NCI-H146 treated with DMSO at 0.1 percent for 48 hours (cell line): Measurements from ENCODE around the gene RBM48.
A peak's percentile ranks its signal among the peaks of the same experiment; 100 is the strongest.
"Not testable (repeated sequence)": the region's sequence is repeated elsewhere in the genome, so short reads cannot be mapped to it uniquely, and the experiment has no call there.

Source experiments
- DNase-seq: peaks from one replicate; lab custom pipeline; 2025; ENCODE audit not compliant: unreplicated experiment; lab: John Stamatoyannopoulos, UW

RBM48 gene

DNA sequence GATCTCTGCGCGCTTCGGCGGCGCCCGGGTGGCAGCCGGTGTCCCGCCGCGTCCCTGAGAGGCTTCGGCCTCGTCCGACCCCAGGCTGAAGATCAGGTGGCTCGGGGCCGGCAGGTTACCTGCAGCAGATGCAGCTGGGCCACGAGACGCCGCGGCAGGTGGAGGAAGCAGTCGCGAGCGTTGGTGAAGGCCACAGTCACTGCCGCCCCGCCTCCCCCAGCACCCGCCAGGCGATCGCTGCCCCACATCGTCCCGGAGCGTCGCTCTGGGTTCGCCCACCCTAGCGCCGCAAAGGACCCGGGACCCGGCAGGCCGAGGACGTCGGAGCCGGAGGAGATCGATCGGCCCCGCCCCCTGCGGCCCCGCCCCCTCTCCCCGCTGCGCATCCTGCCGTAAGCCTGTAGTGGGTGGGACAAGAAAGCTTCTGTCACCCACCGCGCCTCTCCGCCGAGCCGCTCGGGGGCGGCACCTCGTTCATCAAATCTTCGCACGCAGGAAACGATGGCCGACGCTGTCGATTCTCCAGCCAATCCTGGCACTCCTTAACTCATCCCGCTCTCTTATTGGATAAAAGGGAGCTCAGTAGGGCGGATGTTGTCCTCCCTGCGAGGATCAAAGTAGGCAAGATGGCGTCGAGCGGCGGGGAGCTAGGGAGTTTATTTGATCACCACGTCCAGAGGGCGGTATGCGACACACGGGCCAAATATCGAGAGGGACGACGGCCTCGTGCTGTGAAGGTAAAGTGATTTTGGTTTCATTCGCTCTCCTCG is at the start of gene RBM48, which contains the start of gene PEX1:
Gene RBM48, plus strand, starts transcription at position 608 of the 770 bp plus-strand sequence. Its CDS starts 19 bp downstream, at position 627.
Gene PEX1, minus strand, starts transcription at position 333 of the 770 bp plus-strand sequence. Its CDS starts 85 bp downstream, at position 248.
- DNase-seq, result peak; percentile 98

DNA sequence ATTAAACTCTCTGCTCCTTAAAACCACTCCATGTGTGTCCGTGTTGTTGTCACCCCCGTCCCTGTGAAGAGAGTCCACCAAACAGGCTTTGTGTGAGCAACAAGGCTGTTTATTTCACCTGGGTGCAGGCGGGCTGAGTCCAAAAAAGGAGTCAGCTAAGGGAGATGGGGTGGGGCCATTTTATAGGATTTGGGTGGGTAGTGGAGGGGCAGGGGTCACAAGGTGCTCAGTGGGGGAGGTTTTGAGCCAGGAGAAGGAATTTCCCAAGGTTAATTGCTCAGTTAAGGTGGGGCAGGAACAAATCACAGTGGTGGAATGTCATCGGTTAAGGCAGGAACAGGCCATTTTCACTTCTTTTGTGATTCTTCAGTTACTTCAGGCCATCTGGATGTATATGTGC is 49.4 kb upstream of the RBM48 start:
- DNase-seq, result not testable (repeated sequence)

DNA sequence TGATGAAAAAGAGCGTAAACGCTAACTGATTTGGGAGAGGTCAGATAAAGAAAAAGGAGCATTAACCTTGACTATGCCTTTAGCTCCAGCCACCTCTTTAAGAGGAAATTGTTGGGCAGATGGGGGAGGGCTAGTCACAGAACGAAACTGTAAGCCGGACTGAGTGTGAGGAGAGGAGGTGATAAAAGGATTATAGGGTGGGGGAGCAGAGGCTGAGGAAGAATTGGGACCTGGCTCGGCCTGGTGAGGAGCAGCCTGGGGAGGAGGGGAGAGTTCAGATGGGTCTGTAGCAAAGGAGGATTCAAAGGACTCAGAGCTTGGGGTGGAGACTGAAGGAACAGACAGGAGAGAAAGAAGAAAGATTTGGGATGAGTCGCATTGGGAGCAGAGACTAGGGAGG is 45.0 kb upstream of the RBM48 start:
- DNase-seq, result not testable (repeated sequence)

DNA sequence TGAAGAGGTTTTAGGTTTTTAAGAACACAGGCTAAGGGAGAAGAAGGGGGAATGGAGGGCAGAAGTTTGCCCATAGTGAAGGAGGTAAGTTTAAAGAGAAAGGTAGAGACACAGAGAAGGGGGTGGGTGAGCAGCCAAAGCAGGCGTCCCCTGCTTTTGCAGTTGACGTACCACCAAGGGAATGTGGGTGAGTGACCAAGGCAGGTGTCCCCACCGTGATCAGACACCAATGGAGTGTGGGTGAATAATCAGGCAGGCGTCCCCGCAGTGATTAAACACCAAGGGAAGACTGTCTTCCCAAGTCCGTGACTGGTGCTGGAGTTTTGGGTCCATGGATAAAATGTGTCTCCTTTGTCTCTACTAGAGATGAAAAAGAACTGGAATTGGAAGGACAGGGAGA is 44.4 kb upstream of the RBM48 start:
- not testable (repeated sequence) for DNase-seq

DNA sequence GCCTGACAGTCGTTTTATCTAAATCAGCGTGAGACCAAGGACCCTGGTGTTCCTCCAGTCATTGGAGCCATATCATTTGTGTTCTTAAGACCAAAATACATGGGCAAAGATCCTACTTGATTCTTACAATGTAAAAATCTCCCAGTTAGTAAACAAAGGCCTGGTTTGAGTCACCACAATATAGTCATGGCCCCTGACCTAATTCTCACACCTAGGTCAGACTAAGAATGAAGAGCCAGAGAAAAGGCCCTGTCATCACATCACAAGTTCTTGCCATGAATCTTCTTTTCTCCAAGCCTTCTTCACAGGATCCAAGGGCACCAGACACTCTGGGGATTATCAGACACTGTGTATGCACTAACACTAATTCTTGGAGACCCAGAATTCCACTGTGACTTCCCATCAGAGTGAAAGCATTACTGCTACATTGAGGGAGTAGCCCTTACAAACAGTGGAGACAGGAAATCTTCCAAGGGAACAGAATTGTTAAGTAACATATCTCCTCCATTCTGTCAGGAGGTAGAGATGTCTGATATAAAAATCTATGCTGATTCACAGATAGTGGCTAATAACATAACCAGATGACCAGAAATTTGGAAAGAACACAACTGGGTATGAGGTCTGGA is 43.2 kb upstream of the RBM48 start:
- DNase-seq, result no peak

DNA sequence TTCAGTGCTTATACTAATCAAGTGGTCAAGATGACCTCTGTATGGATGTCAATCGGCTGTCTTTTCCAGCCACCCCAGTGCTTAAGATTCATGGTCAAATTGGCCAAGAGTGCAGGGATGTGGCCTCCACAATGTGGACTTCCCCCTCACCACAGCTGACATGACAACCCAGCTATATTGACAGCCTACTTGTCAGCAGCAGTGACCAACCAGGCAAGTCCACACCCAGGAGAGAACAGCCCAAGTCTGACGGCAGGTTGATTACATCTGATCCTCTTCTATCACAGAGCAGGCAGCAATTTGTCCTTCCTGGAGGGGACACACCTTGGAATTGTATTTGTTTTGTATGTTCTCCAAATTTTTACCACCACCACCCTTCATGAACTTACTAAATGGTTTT is 42.6 kb upstream of the RBM48 start:
- DNase-seq, result no peak

DNA sequence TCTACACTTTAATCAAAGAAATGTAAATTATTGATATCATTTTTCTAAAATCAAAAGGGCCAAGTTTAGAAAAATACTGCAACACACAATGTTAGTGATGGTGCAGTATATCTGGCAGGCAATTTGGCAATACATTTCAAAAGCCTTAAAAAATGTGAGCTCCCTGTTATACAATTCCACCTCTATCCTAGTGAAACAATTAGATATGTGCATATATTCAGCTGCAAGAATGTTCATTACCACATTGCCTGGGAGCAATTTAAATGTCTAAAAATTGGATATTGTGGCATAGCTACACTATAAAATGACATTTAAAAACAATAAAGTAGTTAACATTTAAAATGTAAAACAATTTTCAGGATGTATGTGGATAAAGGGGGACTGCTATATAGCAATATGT is 40.8 kb upstream of the RBM48 start:
- DNase-seq, result no peak

DNA sequence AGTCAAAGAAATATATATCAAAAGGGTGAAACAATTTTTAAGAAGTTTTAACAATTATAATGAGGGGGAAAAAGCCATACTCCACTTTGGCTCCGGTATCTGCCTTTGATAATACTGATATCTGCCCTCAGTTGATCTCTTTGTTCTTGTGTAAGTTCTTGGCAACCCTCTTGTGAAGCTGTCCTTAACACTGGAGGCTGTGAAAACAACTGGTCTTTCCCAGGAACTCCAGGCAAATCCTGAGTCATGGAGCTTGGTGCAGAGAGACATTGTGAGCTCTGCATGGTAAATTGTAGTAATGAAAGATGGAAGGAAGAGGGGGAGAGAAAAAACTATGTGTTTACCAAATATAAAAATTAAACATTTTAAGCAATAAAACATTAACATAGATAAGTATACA is 39.0 kb upstream of the RBM48 start:
- DNase-seq, result no peak

DNA sequence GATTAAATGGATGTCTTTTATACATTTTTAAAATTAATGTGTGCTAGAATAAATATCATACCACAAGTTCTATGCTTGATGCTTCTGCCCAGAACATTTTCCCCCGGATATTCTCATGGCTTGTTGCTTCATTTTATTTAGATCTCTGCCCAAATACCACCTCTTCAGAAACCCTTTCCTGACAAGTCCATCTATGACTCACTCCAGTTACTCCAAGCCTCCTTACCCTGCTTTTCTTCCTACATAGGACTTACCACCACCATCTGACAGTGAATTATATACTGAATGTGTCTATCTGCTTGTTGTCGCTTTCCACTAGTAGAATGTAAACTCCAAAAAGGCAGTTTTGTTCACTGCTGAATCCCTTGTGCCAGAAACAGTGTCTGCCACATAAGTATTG is 31.7 kb upstream of the RBM48 start:
- DNase-seq, result no peak

DNA sequence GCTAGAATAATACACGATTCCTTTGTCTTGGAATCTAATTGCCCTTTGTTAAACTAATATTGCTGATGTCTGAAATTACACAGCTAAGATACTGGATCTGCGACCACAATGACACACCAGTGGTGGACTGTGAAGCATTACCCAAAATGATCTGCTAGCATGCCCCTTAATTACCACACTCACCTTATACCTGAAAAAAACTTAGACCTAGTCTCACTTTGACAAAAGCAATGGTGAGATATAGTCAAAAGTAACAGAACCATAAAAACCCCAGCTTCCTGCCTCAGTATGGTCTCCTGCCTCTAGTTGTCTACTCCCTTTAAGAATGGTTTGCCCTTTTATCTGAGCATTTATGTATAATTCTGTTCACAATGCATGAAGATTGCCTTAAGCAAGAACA is 30.0 kb upstream of the RBM48 start:
- DNase-seq, result no peak

DNA sequence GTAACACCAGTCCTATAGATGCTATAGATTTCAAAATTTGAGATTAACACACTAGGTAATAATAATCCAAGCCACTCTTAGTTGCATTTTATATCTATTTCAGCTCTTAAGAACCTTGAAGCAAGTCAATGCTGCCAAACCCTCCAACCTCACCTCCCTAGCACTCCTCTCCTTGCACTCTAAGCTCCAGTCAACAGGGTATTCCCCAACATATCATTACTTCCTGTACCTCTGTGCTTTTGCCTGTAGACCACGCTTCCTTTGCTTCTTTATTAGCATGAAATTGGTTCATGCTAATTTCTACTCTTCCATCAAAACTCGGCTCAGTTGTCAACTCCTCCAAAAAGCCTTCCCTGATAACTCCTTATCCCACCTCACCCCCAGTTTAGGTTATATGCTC is 24.8 kb upstream of the RBM48 start:
- DNase-seq, result no peak

DNA sequence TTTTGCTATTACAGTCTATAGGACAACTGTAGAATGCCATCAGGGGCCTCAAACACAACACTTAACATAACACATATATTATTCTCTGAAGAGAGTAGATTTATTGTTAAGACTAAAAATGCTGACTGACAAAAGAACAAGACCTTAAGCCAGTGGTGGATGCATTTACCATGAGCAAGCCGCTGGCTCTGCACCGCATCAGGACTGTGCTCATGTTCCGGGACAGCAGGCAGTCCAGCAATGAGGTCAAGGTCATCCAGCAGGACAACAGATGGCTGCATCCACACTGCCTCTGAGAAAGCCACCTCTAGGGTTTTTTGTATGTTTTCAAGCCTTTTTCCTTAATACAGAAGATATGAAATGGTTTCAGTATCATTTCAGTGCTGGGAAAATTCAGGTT is 24.0 kb upstream of the RBM48 start:
- DNase-seq, result no peak

DNA sequence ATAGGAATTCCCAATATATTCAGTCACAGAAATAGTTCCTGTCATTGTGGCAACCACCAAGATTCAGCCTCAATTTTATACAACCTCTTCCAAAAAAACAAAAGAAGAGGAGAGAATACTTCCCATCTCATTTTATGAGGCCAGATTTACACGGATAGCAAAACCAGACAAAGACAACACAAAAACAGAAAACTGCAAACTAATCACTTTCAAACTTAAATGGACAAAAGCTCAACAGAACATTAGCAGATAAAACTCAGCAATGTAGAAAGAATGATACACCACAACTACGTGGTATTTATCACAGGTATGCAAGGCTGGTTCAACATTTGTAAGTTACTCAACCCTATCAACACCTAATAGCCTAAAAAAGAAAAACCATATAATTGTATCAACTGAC is 22.2 kb upstream of the RBM48 start:
- DNase-seq, result no peak

DNA sequence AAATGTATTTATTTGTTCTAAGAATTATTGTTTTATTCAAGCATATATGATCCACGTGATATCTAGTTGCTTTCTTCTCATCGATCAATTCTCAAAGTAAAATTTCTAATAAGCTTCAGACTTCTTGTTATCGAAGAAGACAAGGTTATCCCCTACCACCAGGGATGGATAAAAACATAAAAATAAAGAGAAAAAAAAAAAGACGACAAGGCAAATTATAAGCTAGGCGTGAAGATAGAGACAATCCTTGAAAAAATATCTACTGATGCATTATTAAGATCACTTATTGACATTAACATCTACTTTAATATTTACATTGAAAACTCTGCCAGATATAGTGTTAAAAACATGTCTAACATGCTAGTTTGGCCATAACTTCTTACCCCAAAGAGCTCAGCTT is 19.6 kb upstream of the RBM48 start:
- no peak for DNase-seq

DNA sequence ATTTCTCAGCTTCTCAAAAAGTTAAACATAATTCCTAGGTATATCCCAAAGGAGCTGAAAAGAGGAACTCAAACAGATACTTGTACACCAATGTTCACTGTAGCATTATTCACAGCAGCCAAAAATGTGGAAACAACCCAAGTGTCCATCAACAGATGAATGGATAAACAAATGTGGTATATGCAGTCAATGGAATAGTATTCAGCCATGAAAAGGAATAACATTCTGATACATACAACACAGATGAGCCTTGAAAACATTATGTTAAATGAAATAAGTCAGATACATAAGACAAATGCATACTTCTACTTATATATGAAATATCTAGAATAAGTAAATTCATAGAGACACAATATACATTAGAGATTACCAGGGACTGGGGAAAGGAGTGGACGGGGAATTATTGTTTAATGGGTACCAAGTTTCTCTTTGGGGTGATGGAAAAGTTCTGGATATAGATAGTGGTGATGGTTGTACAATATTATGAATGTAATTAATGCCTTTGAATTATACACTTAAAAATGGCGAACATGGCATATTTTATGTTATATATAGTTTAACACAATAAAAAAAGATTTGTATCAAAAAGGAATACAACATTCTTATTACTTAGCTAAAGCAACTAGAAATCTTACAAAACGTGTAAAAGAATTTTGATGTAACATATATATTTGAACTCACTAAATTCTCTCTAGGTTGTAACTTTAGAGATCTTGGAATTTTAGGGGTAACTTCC is 15.3 kb upstream of the RBM48 start:
- DNase-seq, result no peak

DNA sequence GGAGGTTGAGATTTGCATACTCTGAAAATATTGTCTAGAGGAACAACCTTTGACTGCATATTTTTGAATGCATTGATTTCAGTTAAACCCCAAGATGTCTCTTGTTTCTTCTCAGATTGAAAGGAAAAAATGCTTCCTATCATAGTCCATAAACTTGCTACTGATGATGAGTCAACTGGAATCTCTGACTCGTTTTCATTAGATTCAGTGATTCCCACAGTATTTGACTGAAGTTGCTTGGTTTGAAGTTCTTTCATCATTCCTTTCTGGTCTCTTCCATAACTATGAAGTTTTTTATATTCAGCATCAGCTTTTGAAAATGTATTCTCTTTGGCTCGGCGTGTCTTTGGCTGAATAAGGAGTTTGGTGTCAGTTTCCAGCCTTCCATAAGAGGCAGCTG is 11.0 kb upstream of the RBM48 start:
- DNase-seq, result no peak

DNA sequence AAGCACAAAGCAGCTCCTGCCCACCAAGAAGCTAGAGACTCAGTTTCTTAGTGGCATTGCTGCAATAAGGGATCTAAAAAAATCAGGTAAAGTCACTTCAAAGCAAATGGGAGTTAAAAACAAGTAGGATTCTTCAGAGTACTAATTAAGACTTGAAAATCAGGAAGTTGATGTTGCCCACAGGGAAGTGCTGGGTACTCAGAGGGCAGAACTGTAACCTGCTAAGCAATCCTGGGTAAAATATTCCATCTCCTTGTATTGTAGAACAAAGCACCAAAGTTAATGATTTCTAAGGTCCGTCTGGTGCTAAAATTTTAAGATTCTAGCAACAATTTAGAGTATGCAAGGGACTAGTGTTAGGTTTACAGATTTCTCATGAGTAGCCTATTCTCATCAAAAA is 8.6 kb upstream of the RBM48 start:
- no peak for DNase-seq

DNA sequence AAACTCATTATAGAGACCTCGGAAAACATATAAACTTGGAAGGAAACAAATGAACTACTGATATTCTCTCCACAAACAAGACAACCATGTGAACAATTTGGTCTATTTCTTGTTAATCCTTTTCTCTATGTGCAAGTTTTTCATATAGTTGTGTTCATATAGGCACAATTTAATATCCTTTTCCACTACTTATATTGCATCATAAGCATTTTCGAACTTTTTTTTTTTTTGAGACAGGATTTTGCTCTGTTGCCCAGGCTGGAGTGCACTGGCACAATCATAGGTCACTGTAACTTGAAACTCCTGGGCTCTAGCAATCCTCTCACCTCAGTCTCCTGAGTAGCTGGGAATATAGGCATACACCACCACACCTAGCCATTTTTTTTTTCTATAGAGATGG is 5.5 kb upstream of the RBM48 start:
- no peak for DNase-seq

DNA sequence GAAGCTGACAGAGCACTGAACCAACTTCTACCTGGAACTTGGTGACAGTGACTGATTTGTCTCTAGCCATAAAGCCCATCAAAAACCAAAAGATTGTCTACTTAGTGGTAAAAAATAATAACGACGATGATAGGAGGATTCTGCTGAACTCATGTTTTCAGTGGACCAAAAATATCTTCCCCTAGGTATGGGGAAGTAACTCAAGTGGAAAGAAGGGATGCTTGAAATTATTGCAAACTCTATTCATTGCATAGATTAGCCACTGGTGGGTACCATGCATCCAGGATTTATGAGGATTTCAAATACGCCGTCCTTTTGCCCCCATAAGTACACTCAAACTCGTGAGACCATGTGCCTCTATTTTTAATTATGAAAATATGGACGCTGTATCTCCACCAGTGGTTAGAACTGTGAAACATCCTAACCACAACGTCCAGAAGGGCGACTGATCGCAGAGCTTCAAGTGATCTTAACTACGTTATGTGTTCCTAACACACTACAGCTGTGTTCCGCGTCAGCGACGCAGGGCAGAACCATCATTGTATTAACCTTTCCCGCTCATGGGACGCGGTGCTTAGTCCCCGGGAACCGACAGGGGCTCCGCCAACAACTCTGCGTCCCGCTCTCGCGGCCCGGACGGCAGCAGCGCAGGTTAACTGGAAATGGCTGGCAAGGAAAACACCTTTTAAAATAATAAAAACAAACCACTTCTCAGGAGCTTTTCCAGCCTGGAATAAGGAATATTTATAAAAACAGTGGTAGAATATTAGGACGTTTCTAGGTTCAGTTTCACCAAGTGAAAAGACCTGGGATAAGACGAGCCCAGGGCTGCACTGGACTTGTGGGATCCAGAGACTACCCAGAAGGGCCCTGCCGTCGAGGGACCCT is 1.1 kb upstream of the RBM48 start:
- peak; percentile 33 for DNase-seq

DNA sequence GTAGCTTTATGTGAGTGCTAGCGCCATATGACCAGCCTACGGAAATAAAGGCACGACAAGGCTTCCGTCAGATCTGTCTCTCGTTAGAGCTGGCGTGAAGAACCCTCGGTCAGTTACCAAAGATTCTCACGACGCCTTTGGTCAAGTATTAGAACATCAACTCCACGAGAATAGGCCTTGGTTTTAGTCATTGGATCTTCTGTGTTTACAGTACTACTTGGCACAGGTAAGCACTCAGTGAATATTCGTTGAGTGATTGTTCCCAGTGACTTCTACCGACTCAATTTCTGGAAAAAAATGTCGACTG is 316 bp downstream of the RBM48 start:
- no peak for DNase-seq

DNA sequence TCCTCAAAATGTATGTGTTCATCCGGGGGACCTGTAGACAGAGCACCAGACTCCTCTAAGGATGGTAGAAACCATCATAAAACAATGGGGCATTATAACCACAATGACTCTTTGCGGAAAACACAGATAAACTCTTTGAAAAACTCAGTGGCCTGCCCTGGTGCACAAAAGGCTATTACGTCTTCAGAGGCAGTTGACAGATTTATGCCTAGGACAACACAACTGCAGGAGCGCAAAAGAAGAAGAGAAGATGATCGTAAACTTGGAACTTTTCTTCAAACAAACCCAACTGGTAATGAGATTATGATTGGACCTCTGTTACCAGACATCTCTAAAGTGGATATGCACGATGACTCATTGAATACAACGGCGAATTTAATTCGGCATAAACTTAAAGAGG is 6.0 kb downstream of the RBM48 start:
- DNase-seq, result no peak
